ENCODE measurements around the gene TIMP2.
"Not testable (repeated sequence)": the region's sequence is repeated elsewhere in the genome, so short reads cannot be mapped to it uniquely, and the experiment has no call there.

The TIMP2 gene

GRCh38 chr17:78967782-78968362 is 42.7 kb upstream of the TIMP2 start:
- Histone ChIP-seq H3K27ac (no peak overlapping the region), H3K4me2 (peak overlapping the region in 9 of 11 experiments; percentile 39 to 90 (median 80); a peak in 17 of 22 replicates), H3K9ac (peak overlapping the region in 1 of 11 experiments; percentile 5; a peak in 1 of 22 replicates), H3K27me3 (no peaks in the 10 kb centered on the region), H3K36me3 (peaks cover 0 to 9% (median 0%) of the 10 kb centered on the region in 11 experiments; a peak in 1 of 22 replicates), H3K4me3 (no peak overlapping the region), H4K20me1 (peaks cover 0 to 21% (median 0%) of the 10 kb centered on the region in 11 experiments; a peak in 7 of 22 replicates), H3K4me1 (peaks cover 16 to 95% (median 80%) of the 10 kb centered on the region in 10 experiments), H3K9me3 (replicated peaks in 1 of 11) (0 out of 22 replicates have a peak, but pooled peaks cover 0 to 4% (median 0%) of the 10 kb centered on the region in 11 experiments)
- TF ChIP-seq Cebpa-rat (IDR thresholded peaks at IDR 0.05), result no peak

GRCh38 chr17:78966910-78967600 is 41.9 kb upstream of the TIMP2 start:
- H3K27ac ChIP-seq, result peak overlapping the region in 4 of 11 experiments; percentile 4 to 40 (median 28); a peak in 4 of 22 replicates
- H3K36me3 ChIP-seq, result peaks cover 0 to 3% (median 0%) of the 10 kb centered on the region in 11 experiments; a peak in 1 of 22 replicates
- H3K27me3 ChIP-seq, result no peaks in the 10 kb centered on the region
- H3K4me1 ChIP-seq, result peaks cover 22 to 100% (median 86%) of the 10 kb centered on the region in 10 experiments
- peaks cover 0 to 20% (median 0%) of the 10 kb centered on the region in 11 experiments; a peak in 6 of 22 replicates for H4K20me1 ChIP-seq
- 0 out of 22 replicates have a peak, but pooled peaks cover 0 to 4% (median 0%) of the 10 kb centered on the region in 11 experiments for H3K9me3 ChIP-seq (replicated peaks in 1 of 11)
- H3K4me3 ChIP-seq, result no peak overlapping the region
- H3K4me2 ChIP-seq, result peak overlapping the region; percentile 3 to 90 (median 75); a peak in 21 of 22 replicates
- TF ChIP-seq Cebpa-rat (IDR thresholded peaks at IDR 0.05), result no peak
- peak overlapping the region in 5 of 11 experiments; percentile 5 to 51 (median 42); a peak in 8 of 22 replicates for H3K9ac ChIP-seq

DNA sequence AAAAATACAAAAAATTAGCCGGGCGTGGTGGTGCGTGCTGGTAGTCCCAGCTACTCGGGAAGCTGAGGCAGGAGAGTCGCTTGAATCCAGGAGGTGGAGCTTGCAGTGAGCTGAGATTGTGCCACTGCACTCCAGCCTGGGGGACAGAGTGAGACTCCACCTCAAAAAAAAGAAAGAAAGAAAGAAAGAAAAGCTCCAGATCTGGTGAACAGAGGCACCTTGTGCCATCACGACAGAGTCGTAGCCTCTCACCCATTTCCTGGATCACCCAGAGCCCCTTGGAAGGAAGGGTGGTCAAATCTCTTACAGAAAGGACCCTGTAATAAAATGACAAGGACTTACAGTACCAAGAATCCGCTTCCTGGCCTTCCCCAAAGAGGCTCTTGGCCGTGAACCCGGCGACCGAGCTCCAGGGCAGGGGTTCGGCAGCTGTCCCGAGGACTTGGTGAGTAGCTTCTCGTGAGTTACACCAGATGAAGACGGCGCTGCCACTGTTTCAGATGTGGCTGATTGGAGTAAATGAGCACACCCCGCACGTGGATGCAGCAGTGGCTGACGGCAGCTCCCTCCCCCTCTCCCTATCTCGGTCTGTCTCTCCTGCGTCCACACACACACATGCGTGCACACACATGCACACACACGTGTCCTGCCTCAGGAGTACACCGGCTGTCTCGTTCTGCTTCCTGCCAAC is 41.1 kb upstream of the TIMP2 start:
- Histone ChIP-seq H3K4me2 (peak overlapping the region; percentile 3 to 90 (median 75); a peak in 19 of 22 replicates), H4K20me1 (peaks cover 0 to 13% (median 0%) of the 10 kb centered on the region in 11 experiments; a peak in 6 of 22 replicates)

DNA sequence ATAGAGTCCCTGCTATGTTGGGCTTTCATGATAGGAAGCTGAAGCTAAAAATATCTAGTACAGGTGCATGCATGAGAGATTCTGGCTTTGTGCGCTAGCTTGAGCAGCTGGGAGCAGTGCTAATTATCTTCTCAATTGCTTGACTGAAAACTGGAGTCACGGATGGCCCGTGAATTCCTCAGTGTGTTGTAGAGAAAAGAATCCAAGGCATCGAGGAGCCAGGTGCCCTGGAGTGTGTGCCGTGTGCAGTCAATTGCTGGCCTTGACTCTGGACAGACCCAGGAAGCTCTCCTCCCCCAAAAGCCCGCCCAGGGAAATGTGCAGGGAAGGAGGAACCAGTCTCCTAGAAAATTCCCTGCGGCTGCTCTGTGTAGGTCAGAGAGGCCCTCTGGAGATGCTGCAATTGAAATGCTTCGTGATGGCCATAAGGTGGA is 40.3 kb upstream of the TIMP2 start:
- Histone ChIP-seq H3K27ac (0 out of 22 replicates have a peak overlapping the region, but pooled peaks of 1 of the 11 experiments have one; percentile 40), H3K4me2 (peak overlapping the region in 9 of 11 experiments; percentile 39 to 90 (median 80); a peak in 18 of 22 replicates), H3K4me1 (peaks cover 22 to 98% (median 82%) of the 10 kb centered on the region in 10 experiments), H3K9me3 (replicated peaks in 1 of 11) (0 out of 22 replicates have a peak, but pooled peaks cover 0 to 4% (median 0%) of the 10 kb centered on the region in 11 experiments), H4K20me1 (peaks cover 0 to 7% (median 0%) of the 10 kb centered on the region in 11 experiments; a peak in 4 of 22 replicates), H3K4me3 (no peak overlapping the region), H3K9ac (peak overlapping the region in 2 of 11 experiments; percentile 8 to 37; a peak in 3 of 22 replicates), H3K36me3 (no peaks in the 10 kb centered on the region; a peak in 1 of 22 replicates), H3K27me3 (no peaks in the 10 kb centered on the region)
- TF ChIP-seq Cebpa-rat (IDR thresholded peaks at IDR 0.05), result no peak

More for the DNA sequence above, 41.1 kb upstream of the TIMP2 start:
- peak overlapping the region in 4 of 11 experiments; percentile 11 to 45 (median 39); a peak in 6 of 22 replicates for H3K27ac ChIP-seq
- TF ChIP-seq Cebpa-rat (IDR thresholded peaks at IDR 0.05), result no peak
- H3K27me3 ChIP-seq, result no peaks in the 10 kb centered on the region
- H3K9ac ChIP-seq, result peak overlapping the region in 5 of 11 experiments; percentile 5 to 51 (median 42); a peak in 7 of 22 replicates
- no peaks in the 10 kb centered on the region; a peak in 1 of 22 replicates for H3K36me3 ChIP-seq
- no peak overlapping the region for H3K4me3 ChIP-seq
- H3K4me1 ChIP-seq, result peaks cover 22 to 100% (median 87%) of the 10 kb centered on the region in 10 experiments
- 0 out of 22 replicates have a peak, but pooled peaks cover 0 to 4% (median 0%) of the 10 kb centered on the region in 11 experiments for H3K9me3 ChIP-seq (replicated peaks in 1 of 11)

GRCh38 chr17:78963378-78963777 is 38.2 kb upstream of the TIMP2 start:
- Histone ChIP-seq H3K4me1 (peaks cover 9 to 77% (median 60%) of the 10 kb centered on the region in 10 experiments; a peak in 19 of 20 replicates), H3K27me3 (no peaks in the 10 kb centered on the region), H3K36me3 (no peaks in the 10 kb centered on the region)

DNA sequence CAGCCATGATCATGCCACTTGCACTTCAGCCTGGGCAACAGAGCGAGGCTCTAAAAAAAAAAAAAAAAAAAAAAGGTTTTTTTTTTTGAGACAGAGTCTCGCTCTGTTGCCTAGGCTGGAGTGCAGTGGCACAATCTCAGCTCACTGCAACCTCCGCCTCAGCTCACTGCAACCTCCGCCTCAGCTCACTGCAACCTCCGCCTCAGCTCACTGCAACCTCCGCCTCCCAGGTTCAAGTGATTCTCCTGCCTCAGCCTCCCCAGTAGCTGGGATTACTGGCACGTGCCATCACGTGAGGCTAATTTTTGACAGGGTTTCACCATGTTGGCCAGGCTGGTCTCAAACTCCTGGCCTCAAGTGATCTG is 37.8 kb upstream of the TIMP2 start:
- Histone ChIP-seq H3K9ac (peak overlapping the region in 6 of 11 experiments; percentile 3 to 54 (median 28); a peak in 5 of 22 replicates), H3K4me1 (peaks cover 6 to 73% (median 56%) of the 10 kb centered on the region in 10 experiments; a peak in 18 of 20 replicates), H3K27ac (peak overlapping the region in 8 of 11 experiments; percentile 22 to 76 (median 55); a peak in 13 of 22 replicates), H3K4me2 (peak overlapping the region; percentile 29 to 82 (median 65); a peak in 20 of 22 replicates)
- not testable (repeated sequence) for H3K27me3 ChIP-seq; H3K4me3 ChIP-seq; H3K9me3 ChIP-seq (replicated peaks in 1 of 11); H4K20me1 ChIP-seq; H3K36me3 ChIP-seq

More at GRCh38 chr17:78963378-78963777, 38.2 kb upstream of the TIMP2 start:
- 0 out of 22 replicates have a peak, but pooled peaks cover 0 to 4% (median 0%) of the 10 kb centered on the region in 11 experiments for H3K9me3 ChIP-seq (replicated peaks in 1 of 11)
- TF ChIP-seq Cebpa-rat (IDR thresholded peaks at IDR 0.05), result no peak
- H3K27ac ChIP-seq, result peak overlapping the region in 4 of 11 experiments; percentile 4 to 54 (median 20); a peak in 4 of 22 replicates
- H4K20me1 ChIP-seq, result no peaks in the 10 kb centered on the region; a peak in 1 of 22 replicates
- H3K9ac ChIP-seq, result no peak overlapping the region
- peak overlapping the region in 8 of 11 experiments; percentile 43 to 82 (median 66); a peak in 13 of 22 replicates for H3K4me2 ChIP-seq
- H3K4me3 ChIP-seq, result no peak overlapping the region

DNA sequence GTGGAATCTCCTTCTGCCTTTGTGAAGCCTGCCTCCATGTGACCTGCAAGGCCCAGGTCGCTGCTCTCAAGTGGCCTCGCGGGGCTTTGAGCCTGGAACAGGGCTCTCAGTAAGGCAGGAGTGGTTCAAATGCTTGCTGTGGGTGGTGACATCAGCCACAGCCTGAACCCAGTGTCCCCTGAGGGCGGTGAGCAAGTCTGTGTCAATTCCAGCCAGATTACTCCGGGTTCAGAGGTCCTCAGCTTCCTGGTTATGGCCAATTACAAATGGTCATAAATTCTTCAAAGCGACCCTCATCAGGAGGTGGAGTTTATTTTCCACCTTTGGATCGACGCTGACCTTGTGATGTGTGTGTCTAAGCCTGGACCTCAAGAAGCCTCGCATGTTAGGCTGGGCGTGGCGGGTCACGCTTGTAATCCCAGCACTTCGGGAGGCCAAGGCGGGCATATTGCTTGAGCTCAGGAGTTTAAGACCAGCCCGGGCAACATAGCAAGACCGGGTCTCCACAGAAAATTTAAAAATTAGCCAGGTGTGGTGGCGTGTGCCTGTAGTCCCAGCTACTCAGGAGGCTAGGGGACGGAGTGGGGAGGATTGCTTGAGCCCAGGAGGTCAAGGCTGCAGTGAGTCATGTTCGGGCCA is 37.3 kb upstream of the TIMP2 start:
- TF ChIP-seq Cebpa-rat (IDR thresholded peaks at IDR 0.05), result peak in 1 of 11 experiments; percentile 21; a peak in 3 of 22 replicates
- Histone ChIP-seq H3K27me3 (no peaks in the 10 kb centered on the region), H3K4me1 (peaks cover 6 to 68% (median 51%) of the 10 kb centered on the region in 10 experiments; a peak in 18 of 20 replicates), H3K4me2 (peak overlapping the region; percentile 29 to 82 (median 65); a peak in 21 of 22 replicates), H3K27ac (peak overlapping the region in 8 of 11 experiments; percentile 22 to 76 (median 55); a peak in 14 of 22 replicates), H3K9me3 (replicated peaks in 1 of 11) (0 out of 22 replicates have a peak, but pooled peaks cover 0 to 4% (median 0%) of the 10 kb centered on the region in 11 experiments), H4K20me1 (no peaks in the 10 kb centered on the region), H3K36me3 (no peaks in the 10 kb centered on the region), H3K9ac (peak overlapping the region in 8 of 11 experiments; percentile 3 to 54 (median 26); a peak in 6 of 22 replicates), H3K4me3 (no peak overlapping the region)

All from BLaER1 treated with 17β-estradiol and CSF1 and Interleukin-3, amounts not matched to agents 10 nM and 100 nM (cell line).